ENCODE data around the gene TPO. TPM values are rescaled to one million over a fixed set of nuclear protein-coding genes. Genes with fewer than 3 reads are reported as not detected.

TPO gene
- polyA plus RNA-seq, 1 donor from 2014 or later: not detected

DNA sequence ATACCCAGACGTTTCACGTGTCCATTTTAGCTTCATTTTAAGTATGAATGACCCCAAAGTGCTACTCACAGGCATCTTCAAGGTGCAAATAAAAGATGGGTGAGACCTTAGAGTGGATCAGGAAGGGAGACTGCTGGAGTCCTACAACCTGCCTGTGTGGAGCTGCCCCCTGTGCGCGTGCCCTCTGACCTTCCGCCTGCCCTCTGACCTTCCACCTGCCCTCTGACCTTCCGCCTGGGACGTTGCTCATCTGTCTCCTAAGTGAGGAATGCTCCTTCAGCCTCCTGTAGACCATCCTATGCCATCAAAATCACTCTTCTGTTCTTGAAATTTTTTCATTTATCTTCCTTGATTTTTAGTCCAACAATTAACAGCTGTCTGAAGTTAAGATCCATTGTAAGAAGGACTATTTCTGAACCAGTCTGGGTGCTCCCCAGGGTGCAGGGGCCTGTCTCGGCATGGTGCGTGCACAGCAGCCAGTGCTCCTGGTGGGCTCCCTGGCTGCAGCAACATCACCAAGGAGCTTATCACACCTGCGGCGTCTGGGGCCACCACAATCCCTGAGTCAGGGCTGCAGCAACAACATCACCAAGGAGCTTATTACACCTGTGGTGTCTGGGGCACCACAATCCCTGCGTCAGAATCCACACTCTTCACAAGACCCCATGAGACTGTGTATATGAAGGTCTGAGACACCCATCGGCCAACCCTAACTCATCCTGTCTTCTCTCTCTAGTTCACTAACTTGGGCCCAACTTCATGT is 86.0 kb downstream of the TPO start:
- Histone ChIP-seq H3K9ac (ENCODE audit: low read length) (no peak overlapping the region), H3K27me3 (ENCODE audit: insufficient read depth, low read depth, low read length) (no peaks in the 10 kb centered on the region)
- no peak for TF ChIP-seq SMC3 (conservative IDR thresholded peaks at IDR 0.05; ENCODE audit: poor library complexity)
- TF ChIP-seq MXI1 (conservative IDR thresholded peaks at IDR 0.05; ENCODE audit: poor library complexity, severe bottlenecking): no peak
- no peak for TF ChIP-seq EP300 (conservative IDR thresholded peaks at IDR 0.05; ENCODE audit: poor library complexity, severe bottlenecking)
- no peak for TF ChIP-seq POLR2AphosphoS5 (IDR thresholded peaks at IDR 0.05)
- TF ChIP-seq, protein P1, sequence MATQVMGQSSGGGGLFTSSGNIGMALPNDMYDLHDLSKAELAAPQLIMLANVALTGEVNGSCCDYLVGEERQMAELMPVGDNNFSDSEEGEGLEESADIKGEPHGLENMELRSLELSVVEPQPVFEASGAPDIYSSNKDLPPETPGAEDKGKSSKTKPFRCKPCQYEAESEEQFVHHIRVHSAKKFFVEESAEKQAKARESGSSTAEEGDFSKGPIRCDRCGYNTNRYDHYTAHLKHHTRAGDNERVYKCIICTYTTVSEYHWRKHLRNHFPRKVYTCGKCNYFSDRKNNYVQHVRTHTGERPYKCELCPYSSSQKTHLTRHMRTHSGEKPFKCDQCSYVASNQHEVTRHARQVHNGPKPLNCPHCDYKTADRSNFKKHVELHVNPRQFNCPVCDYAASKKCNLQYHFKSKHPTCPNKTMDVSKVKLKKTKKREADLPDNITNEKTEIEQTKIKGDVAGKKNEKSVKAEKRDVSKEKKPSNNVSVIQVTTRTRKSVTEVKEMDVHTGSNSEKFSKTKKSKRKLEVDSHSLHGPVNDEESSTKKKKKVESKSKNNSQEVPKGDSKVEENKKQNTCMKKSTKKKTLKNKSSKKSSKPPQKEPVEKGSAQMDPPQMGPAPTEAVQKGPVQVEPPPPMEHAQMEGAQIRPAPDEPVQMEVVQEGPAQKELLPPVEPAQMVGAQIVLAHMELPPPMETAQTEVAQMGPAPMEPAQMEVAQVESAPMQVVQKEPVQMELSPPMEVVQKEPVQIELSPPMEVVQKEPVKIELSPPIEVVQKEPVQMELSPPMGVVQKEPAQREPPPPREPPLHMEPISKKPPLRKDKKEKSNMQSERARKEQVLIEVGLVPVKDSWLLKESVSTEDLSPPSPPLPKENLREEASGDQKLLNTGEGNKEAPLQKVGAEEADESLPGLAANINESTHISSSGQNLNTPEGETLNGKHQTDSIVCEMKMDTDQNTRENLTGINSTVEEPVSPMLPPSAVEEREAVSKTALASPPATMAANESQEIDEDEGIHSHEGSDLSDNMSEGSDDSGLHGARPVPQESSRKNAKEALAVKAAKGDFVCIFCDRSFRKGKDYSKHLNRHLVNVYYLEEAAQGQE (IDR thresholded peaks at IDR 0.05; ENCODE audit: borderline replicate concordance): no peak
- no peak for TF ChIP-seq TAF1 (IDR thresholded peaks at IDR 0.05; ENCODE audit: low read depth)
- TF ChIP-seq, protein P2, sequence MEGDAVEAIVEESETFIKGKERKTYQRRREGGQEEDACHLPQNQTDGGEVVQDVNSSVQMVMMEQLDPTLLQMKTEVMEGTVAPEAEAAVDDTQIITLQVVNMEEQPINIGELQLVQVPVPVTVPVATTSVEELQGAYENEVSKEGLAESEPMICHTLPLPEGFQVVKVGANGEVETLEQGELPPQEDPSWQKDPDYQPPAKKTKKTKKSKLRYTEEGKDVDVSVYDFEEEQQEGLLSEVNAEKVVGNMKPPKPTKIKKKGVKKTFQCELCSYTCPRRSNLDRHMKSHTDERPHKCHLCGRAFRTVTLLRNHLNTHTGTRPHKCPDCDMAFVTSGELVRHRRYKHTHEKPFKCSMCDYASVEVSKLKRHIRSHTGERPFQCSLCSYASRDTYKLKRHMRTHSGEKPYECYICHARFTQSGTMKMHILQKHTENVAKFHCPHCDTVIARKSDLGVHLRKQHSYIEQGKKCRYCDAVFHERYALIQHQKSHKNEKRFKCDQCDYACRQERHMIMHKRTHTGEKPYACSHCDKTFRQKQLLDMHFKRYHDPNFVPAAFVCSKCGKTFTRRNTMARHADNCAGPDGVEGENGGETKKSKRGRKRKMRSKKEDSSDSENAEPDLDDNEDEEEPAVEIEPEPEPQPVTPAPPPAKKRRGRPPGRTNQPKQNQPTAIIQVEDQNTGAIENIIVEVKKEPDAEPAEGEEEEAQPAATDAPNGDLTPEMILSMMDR (IDR thresholded peaks at IDR 0.05; ENCODE audit: poor library complexity, severe bottlenecking): no peak

DNA sequence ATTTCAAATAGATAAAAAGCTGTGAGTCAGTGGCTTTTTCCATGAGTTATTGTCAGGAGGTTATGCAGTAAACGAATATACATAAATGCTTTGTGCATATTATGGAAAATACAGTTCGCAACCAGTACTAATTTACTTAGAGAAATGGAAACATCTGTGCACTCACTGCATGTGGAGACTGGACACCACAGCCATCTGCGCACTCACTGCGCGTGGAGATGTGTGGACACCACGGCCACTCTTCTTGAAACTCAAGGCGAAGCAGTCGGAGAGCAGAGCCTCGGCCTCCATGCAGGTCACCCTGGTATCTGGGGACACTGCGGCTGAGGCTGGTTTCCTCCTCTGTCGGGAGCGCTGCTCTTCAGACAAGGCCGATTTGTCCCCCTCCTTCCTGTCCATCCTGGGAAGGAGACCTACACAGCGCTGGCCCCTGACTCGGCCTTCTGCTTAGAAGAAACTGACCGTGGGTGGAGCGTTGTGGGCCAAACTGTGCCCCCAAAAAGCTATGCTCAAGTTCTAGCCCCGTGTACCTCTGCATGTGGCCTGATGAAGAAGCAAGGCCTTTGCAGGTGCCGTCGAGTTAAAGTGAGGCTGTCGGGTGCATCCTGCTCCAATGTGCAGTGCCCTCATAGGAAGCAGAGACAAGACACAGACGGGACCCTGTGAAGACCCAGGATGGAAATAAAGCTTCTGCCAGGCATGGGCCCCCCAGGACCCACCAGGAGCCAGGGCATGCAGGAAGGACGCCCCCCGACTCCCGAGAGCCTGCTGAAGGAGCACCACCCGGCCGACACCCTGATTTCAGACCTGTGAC is 88.0 kb downstream of the TPO start:
- no peaks in the 10 kb centered on the region for H3K9me2 ChIP-seq (ENCODE audit: insufficient read depth, low read length)
- no peak overlapping the region for H2AFZ ChIP-seq (ENCODE audit: low read depth, low read length)
- H3K27ac ChIP-seq (ENCODE audit: low read length): no peak overlapping the region
- TF ChIP-seq SMC3 (conservative IDR thresholded peaks at IDR 0.05; ENCODE audit: poor library complexity) (no peak), TAF1 (IDR thresholded peaks at IDR 0.05; ENCODE audit: low read depth) (no peak), POLR2AphosphoS5 (IDR thresholded peaks at IDR 0.05) (no peak), MXI1 (conservative IDR thresholded peaks at IDR 0.05; ENCODE audit: poor library complexity, severe bottlenecking) (no peak), RAD21 (conservative IDR thresholded peaks at IDR 0.05) (no peak), EP300 (conservative IDR thresholded peaks at IDR 0.05; ENCODE audit: poor library complexity, severe bottlenecking) (no peak), EZH2 (IDR thresholded peaks at IDR 0.05; ENCODE audit: borderline replicate concordance, insufficient read depth, low read length, poor library complexity, severe bottlenecking) (no peak)
- TF ChIP-seq, protein P2 (IDR thresholded peaks at IDR 0.05; ENCODE audit: poor library complexity, severe bottlenecking): no peak
- TF ChIP-seq, protein P1 (IDR thresholded peaks at IDR 0.05; ENCODE audit: borderline replicate concordance): no peak
- no peaks in the 10 kb centered on the region for H3K79me2 ChIP-seq (replicated peaks; ENCODE audit: insufficient read depth, low read length)
- H4K20me1 ChIP-seq (ENCODE audit: insufficient read depth): no peaks in the 10 kb centered on the region
- no peaks in the 10 kb centered on the region for H3K9me3 ChIP-seq (ENCODE audit: low read length)
- no peaks in the 10 kb centered on the region for H3F3A ChIP-seq (ENCODE audit: insufficient read depth, low read length, poor library complexity, severe bottlenecking)
- no peak overlapping the region for H3K9ac ChIP-seq (ENCODE audit: low read length)
- H3K36me3 ChIP-seq (ENCODE audit: insufficient read depth, low read length): no peaks in the 10 kb centered on the region
- no peak overlapping the region for H3K4me3 ChIP-seq (ENCODE audit: low read length)
- no peak overlapping the region for H3K4me2 ChIP-seq (ENCODE audit: low read length)
- no peaks in the 10 kb centered on the region for H3K27me3 ChIP-seq (ENCODE audit: insufficient read depth, low read depth, low read length)

More for the DNA sequence above, 86.0 kb downstream of the TPO start:
- no peak overlapping the region for H2AFZ ChIP-seq (ENCODE audit: low read depth, low read length)
- no peaks in the 10 kb centered on the region for H3K9me2 ChIP-seq (ENCODE audit: insufficient read depth, low read length)
- H3K4me3 ChIP-seq (ENCODE audit: low read length): no peak overlapping the region
- H3K79me2 ChIP-seq (replicated peaks; ENCODE audit: insufficient read depth, low read length): no peaks in the 10 kb centered on the region
- H3K36me3 ChIP-seq (ENCODE audit: insufficient read depth, low read length): no peaks in the 10 kb centered on the region
- no peak overlapping the region for H3K27ac ChIP-seq (ENCODE audit: low read length)
- H4K20me1 ChIP-seq (ENCODE audit: insufficient read depth): no peaks in the 10 kb centered on the region
- H3K9me3 ChIP-seq (ENCODE audit: low read length): no peaks in the 10 kb centered on the region
- H3K4me2 ChIP-seq (ENCODE audit: low read length): no peak overlapping the region
- no peaks in the 10 kb centered on the region for H3F3A ChIP-seq (ENCODE audit: insufficient read depth, low read length, poor library complexity, severe bottlenecking)
